PC-3 (cell line): Measurements from ENCODE around the gene TNFRSF18. TPM values are rescaled to one million over a fixed set of nuclear protein-coding genes. Genes with fewer than 3 reads are reported as not detected.

Experiments
- ATAC-seq: fragments of 200-7000 bp; cut with Tn5 transposase; 2 replicates; pipeline ENCODE4 v1.9.1; 2020; ENCODE audit warnings: mild to moderate bottlenecking, moderate library complexity
- BruUV-seq: library from RNA; stranded (reverse); fragments of 400-500 nt; replicated peaks from 2 replicates; lab custom pipeline; 2021; lab: Mats Ljungman, UMichigan
- CTCF ChIA-PET: fragments of 300-600 bp; sonication (Branson Sonifier 250); formaldehyde crosslinking; loops from one replicate; lab custom pipeline; 2022; ENCODE audit warnings: antibody characterized with exemption; lab: Charles Lee
- POLR2A ChIA-PET: fragments of 300-600 bp; sonication (Branson Sonifier 250); formaldehyde crosslinking; loops from one replicate; lab custom pipeline; 2022; ENCODE audit warnings: antibody characterized with exemption; ENCODE audit not compliant: unreplicated experiment; lab: Charles Lee
- DNase-seq: peaks from one replicate; pipeline ENCODE4 v3.0.0-alpha.2; 2015
- H2AFZ ChIP-seq: fragments of 300-600 bp; sonication (generic); 2 replicates; pipeline ENCODE4 v1.6.0; 2016; ENCODE audit warnings: antibody characterized with exemption, low read length
- H3F3A ChIP-seq: fragments of 300-600 bp; sonication (generic); one replicate; pipeline ENCODE4 v1.6.0; 2017; ENCODE audit warnings: antibody characterized with exemption, low read length, control low read depth, mild to moderate bottlenecking; ENCODE audit not compliant: unreplicated experiment
- H3K27ac ChIP-seq: fragments of 300-600 bp; sonication (generic); 2 replicates; pipeline ENCODE4 v1.5.1; 2016; ENCODE audit warnings: mild to moderate bottlenecking, low read length
- H3K27me3 ChIP-seq: fragments of 300-600 bp; sonication (generic); 2 replicates; pipeline ENCODE4 v1.6.1; 2016; ENCODE audit warnings: low read length, mixed read lengths
- H3K36me3 ChIP-seq: fragments of 300-600 bp; sonication (generic); 2 replicates; pipeline ENCODE4 v1.6.1; 2016; ENCODE audit warnings: low read depth, mixed run types, low read length, mixed read lengths
- H3K4me1 ChIP-seq: fragments of 300-600 bp; sonication (generic); 2 replicates; pipeline ENCODE4 v1.5.1; 2016; ENCODE audit warnings: low read length; ENCODE audit not compliant: insufficient read depth
- H3K4me2 ChIP-seq: fragments of 300-600 bp; sonication (generic); 2 replicates; pipeline ENCODE4 v1.6.0; 2016; ENCODE audit warnings: low read length
- H3K4me3 ChIP-seq: fragments of 300-600 bp; sonication (generic); 2 replicates; pipeline ENCODE4 v1.5.1; 2016; ENCODE audit warnings: mild to moderate bottlenecking, low read length, mixed read lengths
- H3K79me2 ChIP-seq: fragments of 300-600 bp; sonication (generic); 2 replicates; pipeline ENCODE4 v1.6.1; 2017; ENCODE audit warnings: low read length, mixed read lengths
- H3K9ac ChIP-seq: fragments of 300-600 bp; sonication (generic); 2 replicates; pipeline ENCODE4 v1.6.0; 2016; ENCODE audit warnings: mild to moderate bottlenecking, low read length
- H3K9me2 ChIP-seq: fragments of 300-600 bp; sonication (generic); replicated peaks from 2 replicates; pipeline ENCODE4 v1.6.1; 2016; ENCODE audit warnings: mixed run types, low read length, mixed read lengths
- H3K9me3 ChIP-seq: fragments of 300-600 bp; sonication (generic); 2 replicates; pipeline ENCODE4 v1.6.1; 2016; ENCODE audit warnings: low read length, mixed read lengths
- H4K20me1 ChIP-seq: fragments of 300-600 bp; sonication (generic); 2 replicates; pipeline ENCODE4 v1.6.1; 2016; ENCODE audit warnings: low read length, mixed read lengths
- EZH2 ChIP-seq: fragments of 300-600 bp; sonication (generic); IDR thresholded peaks from one replicate; pipeline ENCODE4 v1.6.1; 2017; ENCODE audit warnings: antibody characterized with exemption, mild to moderate bottlenecking, low read length; ENCODE audit not compliant: unreplicated experiment
- EZH2phosphoT487 ChIP-seq: fragments of 300-600 bp; sonication (generic); IDR thresholded peaks from 2 replicates; pipeline ENCODE4 v1.6.1; 2018; ENCODE audit warnings: mild to moderate bottlenecking, antibody characterized with exemption, low read length, borderline replicate concordance
- intact Hi-C: fragments of 100-400 bp; cut with micrococcal nuclease; formaldehyde crosslinking; loops from 2 replicates; pipeline ENCODE4 v1.9.0; 2023
- total RNA-seq: library from RNA; depleted of rRNA; stranded (reverse); fragments of >200 nt; gene quantifications from 2 replicates; pipeline ENCODE4 v1.2.3, GENCODE V29; 2014
- TF ChIP-seq, protein P1 (sequence below): fragments of 300-600 bp; sonication (generic); conservative IDR thresholded peaks from 2 replicates; pipeline ENCODE4 v1.5.1; 2017; ENCODE audit warnings: antibody characterized with exemption, low read depth, mild to moderate bottlenecking, low read length

The TNFRSF18 gene
- total RNA-seq, 1 experiment from 2014 or later = 87.2 TPM

DNA sequence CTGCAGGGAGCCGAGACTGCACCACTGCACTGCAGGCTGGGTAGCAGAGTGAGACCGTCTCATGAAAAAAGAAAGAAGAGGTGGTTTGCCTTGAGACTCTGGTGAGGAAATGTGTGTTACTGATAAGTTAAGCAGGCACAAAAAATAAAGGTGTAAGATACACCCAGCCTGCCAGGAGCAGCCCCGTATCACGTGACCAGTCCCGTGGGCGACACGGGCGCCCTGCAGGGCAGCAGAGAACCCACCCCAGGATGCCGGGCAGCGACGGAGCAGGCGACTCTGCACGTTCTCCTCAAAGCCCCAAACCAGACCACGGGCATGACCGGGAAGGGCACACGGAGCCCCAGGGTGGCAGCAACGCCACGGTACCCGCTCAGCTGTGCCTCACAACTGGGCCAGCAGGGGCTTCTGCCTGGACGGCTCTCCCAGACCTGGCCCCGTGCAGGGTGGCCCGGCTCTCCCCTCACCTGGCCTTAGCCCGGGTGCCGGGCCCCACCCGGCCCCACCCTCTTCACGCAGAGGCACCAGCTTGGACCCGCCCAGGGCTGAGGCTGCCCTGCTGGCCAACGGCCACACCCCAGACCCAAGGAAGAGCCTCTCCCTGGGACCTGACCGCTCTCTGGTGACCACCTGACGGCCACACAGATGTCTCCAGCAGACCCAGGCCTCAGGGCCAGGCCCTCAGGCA is 15.6 kb upstream of the TNFRSF18 start:
- Histone ChIP-seq H3K79me2 (peaks cover 27% of the 10 kb centered on the region), H3K4me2 (no peak overlapping the region), H3K4me3 (no peak overlapping the region), H3K9me2 (no peaks in the 10 kb centered on the region), H3K36me3 (peaks cover 53% of the 10 kb centered on the region; the same call in 1 of the 2 replicates), H4K20me1 (no peaks in the 10 kb centered on the region), H3K9ac (no peak overlapping the region), H2AFZ (no peak overlapping the region), H3F3A (no peaks in the 10 kb centered on the region), H3K27ac (no peak overlapping the region), H3K4me1 (no peaks in the 10 kb centered on the region), H3K27me3 (no peaks in the 10 kb centered on the region), H3K9me3 (no peaks in the 10 kb centered on the region)
- TF ChIP-seq, protein P1, sequence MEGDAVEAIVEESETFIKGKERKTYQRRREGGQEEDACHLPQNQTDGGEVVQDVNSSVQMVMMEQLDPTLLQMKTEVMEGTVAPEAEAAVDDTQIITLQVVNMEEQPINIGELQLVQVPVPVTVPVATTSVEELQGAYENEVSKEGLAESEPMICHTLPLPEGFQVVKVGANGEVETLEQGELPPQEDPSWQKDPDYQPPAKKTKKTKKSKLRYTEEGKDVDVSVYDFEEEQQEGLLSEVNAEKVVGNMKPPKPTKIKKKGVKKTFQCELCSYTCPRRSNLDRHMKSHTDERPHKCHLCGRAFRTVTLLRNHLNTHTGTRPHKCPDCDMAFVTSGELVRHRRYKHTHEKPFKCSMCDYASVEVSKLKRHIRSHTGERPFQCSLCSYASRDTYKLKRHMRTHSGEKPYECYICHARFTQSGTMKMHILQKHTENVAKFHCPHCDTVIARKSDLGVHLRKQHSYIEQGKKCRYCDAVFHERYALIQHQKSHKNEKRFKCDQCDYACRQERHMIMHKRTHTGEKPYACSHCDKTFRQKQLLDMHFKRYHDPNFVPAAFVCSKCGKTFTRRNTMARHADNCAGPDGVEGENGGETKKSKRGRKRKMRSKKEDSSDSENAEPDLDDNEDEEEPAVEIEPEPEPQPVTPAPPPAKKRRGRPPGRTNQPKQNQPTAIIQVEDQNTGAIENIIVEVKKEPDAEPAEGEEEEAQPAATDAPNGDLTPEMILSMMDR = no peak
- TF ChIP-seq EZH2phosphoT487 (no peak), EZH2 (no peak)
- BruUV-seq = no TSS peak
- DNase-seq (no peak), ATAC-seq (no peak)
- CTCF ChIA-PET = no interaction called here
- intact Hi-C loops = no loop called here
- POLR2A ChIA-PET = no interaction called here

DNA sequence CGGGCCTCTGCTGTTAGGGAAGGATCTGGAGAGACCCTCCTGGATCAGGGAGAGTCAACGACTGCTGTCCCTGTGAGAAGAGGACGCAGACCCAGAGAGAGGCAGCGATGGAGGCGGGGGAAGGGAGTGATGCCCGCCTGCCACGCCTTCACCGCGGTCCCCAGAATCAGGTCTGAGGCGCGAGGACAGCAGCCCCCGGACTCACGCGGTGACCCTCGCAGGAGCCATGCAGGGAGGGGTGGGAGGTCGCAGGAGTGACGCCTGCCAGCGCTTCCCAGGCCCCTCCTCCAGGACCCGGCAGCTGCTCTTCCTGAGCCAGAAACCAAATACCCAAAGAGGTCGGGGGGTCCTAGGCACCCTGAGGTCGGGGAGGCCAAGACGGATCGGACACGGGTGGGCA is 13.8 kb upstream of the TNFRSF18 start:
- Histone ChIP-seq H3K27me3 (no peaks in the 10 kb centered on the region), H2AFZ (no peak overlapping the region), H3K9me3 (no peaks in the 10 kb centered on the region), H3K4me2 (no peak overlapping the region), H3K4me3 (no peak overlapping the region), H3K9me2 (no peaks in the 10 kb centered on the region), H3K9ac (no peak overlapping the region), H3K36me3 (peaks cover 47% of the 10 kb centered on the region; the same call in 1 of the 2 replicates), H3F3A (no peaks in the 10 kb centered on the region), H4K20me1 (no peaks in the 10 kb centered on the region), H3K4me1 (no peaks in the 10 kb centered on the region), H3K27ac (no peak overlapping the region), H3K79me2 (peaks cover 9% of the 10 kb centered on the region)
- ATAC-seq (no peak), DNase-seq (no peak)
- ChIA-PET CTCF (no interaction called here), POLR2A (no interaction called here)
- TF ChIP-seq EZH2 (no peak), EZH2phosphoT487 (no peak)
- TF ChIP-seq, protein P1 = no peak
- intact Hi-C loops = no loop called here
- BruUV-seq = no TSS peak

DNA sequence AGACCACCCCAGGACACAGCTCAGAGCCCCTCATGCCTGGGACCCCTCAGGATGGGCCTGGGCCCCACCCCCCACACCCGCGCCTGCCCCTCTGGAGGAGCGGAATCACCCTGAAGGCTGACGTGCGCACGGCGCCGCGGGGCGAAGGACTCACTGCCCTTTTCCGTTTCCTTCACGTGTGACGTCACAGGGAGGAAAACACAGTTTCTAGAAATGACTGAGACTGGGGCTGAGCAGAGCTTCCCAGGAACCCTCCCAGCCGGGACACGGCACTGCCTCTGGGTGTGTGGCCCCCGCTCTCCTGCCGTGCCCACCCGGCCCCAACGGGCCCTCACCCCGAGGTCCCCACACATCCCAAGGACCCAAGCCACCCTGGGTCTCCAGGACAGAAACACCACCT is 12.9 kb upstream of the TNFRSF18 start:
- ChIA-PET CTCF (no interaction called here), POLR2A (no interaction called here)
- Histone ChIP-seq H3K4me3 (no peak overlapping the region), H3K27ac (no peak overlapping the region), H3K9ac (no peak overlapping the region), H3K36me3 (peaks cover 43% of the 10 kb centered on the region; the same call in 1 of the 2 replicates), H2AFZ (no peak overlapping the region), H3K4me2 (no peak overlapping the region), H3K4me1 (no peaks in the 10 kb centered on the region), H3K9me2 (no peaks in the 10 kb centered on the region), H3K9me3 (no peaks in the 10 kb centered on the region), H3K79me2 (peaks cover under 1% of the 10 kb centered on the region; the same call in 1 of the 2 replicates), H3K27me3 (no peaks in the 10 kb centered on the region), H3F3A (no peaks in the 10 kb centered on the region), H4K20me1 (no peaks in the 10 kb centered on the region)
- no TSS peak for BruUV-seq
- ATAC-seq (no peak), DNase-seq (no peak)
- TF ChIP-seq, protein P1 = no peak
- TF ChIP-seq EZH2phosphoT487 (no peak), EZH2 (no peak)
- intact Hi-C loops = no loop called here
